GM12801 (cell line): ENCODE measurements around the gene SGTB.

Experiments
- CTCF ChIP-seq: IDR thresholded peaks from one replicate; pipeline ENCODE4 v1.5.1; 2011; ENCODE audit warnings: control low read depth; ENCODE audit not compliant: insufficient read length; ENCODE audit errors: extremely low read depth

The SGTB gene

DNA sequence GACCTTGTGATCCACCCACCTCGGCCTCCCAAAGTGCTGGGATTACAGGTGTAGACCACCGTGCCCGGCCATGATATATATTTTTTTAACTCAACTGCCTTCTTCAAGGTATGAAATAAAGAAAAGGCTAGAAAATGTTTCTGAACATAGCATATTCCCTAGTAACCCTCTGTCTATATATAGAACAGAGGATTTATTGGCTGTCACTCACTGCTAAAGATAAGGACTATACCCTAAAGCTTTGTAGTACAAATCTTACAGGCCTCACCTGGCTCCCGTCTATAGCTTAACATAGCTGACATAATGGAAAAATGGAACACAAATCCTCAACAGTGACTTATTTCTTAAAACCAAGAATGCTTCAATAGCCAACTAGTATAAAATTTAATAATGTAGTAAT lies 14.2 kb downstream of the SGTB start:
- no peak for TF ChIP-seq CTCF

- no peak for TF ChIP-seq CTCF
These were observed 17.2 kb downstream of the SGTB start for GRCh38 chr5:65704621-65705239.

DNA sequence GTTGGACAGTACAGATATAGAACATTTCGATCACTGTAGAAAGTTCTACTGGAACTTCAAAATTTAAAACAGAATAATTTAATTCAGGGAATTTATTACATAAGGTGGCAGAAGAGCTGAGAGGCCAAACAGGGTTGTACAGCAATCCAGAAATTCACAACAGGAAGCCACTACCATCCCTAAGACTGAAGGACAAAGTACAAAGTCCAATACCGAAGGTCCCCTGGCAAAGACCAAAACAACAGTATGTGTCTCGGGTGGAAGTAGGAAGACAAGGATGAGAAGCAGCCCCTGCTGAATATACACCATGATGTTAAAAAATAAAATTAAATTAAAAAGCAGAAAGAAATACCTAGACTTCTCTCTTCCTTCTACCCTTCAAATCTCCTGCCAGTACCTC lies 19.9 kb downstream of the SGTB start:
- no peak for TF ChIP-seq CTCF

GRCh38 chr5:65699338-65699737 lies 22.6 kb downstream of the SGTB start:
- TF ChIP-seq CTCF = no peak

- TF ChIP-seq CTCF = no peak
These were observed 25.0 kb downstream of the SGTB start for GRCh38 chr5:65696892-65697291.

GRCh38 chr5:65695896-65696295 lies 26.0 kb downstream of the SGTB start:
- TF ChIP-seq CTCF = no peak

GRCh38 chr5:65695162-65695755 lies 26.6 kb downstream of the SGTB start:
- no peak for TF ChIP-seq CTCF
